CD8-positive, alpha-beta memory T cell (primary cell): ENCODE measurements around the gene RPSA. TPM values are rescaled to one million over a fixed set of nuclear protein-coding genes. Genes with fewer than 3 reads are reported as not detected.
A peak's percentile ranks its signal among the peaks of the same experiment; 100 is the strongest.

Experiments used
- CTCF ChIA-PET: fragments of 350-600 bp; sonication (Branson Sonifier 250); formaldehyde crosslinking; loops from one replicate; lab custom pipeline; 2021; ENCODE audit warnings: antibody characterized with exemption; lab: Charles Lee
- POLR2A ChIA-PET: fragments of 350-600 bp; sonication (Branson Sonifier 250); formaldehyde crosslinking; loops from one replicate; lab custom pipeline; 2021; ENCODE audit warnings: antibody characterized with exemption; lab: Charles Lee
- DNase-seq, 5 donors: peaks; one replicate each; pipeline versions ENCODE4 v3.0.0 to v3.0.0-alpha.2; 2020 to 2022; ENCODE audit warnings: mixed read lengths in 1 of 5
- H3K27ac ChIP-seq: one replicate; pipeline ENCODE4 v1.7.0; 2013; ENCODE audit warnings: low read depth, mild to moderate bottlenecking, low read length, moderate library complexity
- H3K27me3 ChIP-seq: 2 replicates; pipeline ENCODE4 v1.7.0; 2013; ENCODE audit warnings: low read length, mild to moderate bottlenecking; ENCODE audit not compliant: insufficient read depth, poor library complexity, severe bottlenecking
- H3K36me3 ChIP-seq: 2 replicates; pipeline ENCODE4 v1.7.0; 2013; ENCODE audit warnings: mild to moderate bottlenecking, low read length, moderate library complexity; ENCODE audit not compliant: insufficient read depth
- H3K4me1 ChIP-seq: 2 replicates; pipeline ENCODE4 v1.7.0; 2013; ENCODE audit warnings: mild to moderate bottlenecking, low read length, moderate library complexity; ENCODE audit not compliant: insufficient read depth
- H3K4me3 ChIP-seq: 2 replicates; pipeline ENCODE4 v1.7.0; 2013; ENCODE audit warnings: mild to moderate bottlenecking, low read length
- H3K9me3 ChIP-seq: 2 replicates; pipeline ENCODE4 v1.7.0; 2013; ENCODE audit warnings: mild to moderate bottlenecking, low read length
- H3K27ac Mint-ChIP-seq, 8 donors: one replicate each; pipeline ENCODE4 v1.8.0; 2020 to 2021; ENCODE audit warnings: mixed read lengths in 8 of 8, mild to moderate bottlenecking in 6 of 8, inconsistent platforms in 3 of 8, moderate library complexity in 3 of 8
- H3K27me3 Mint-ChIP-seq, 2 donors: one replicate each; pipeline ENCODE4 v1.8.0; 2020 to 2021; ENCODE audit warnings: mixed read lengths in 2 of 2, mild to moderate bottlenecking in 1 of 2, moderate library complexity in 1 of 2
- H3K36me3 Mint-ChIP-seq, 3 donors: one replicate each; pipeline ENCODE4 v1.8.0; 2020 to 2021; ENCODE audit warnings: mixed read lengths in 3 of 3, inconsistent platforms in 1 of 3, mild to moderate bottlenecking in 1 of 3
- H3K4me1 Mint-ChIP-seq, 3 donors: one replicate each; pipeline ENCODE4 v1.8.0; 2020 to 2021; ENCODE audit warnings: mixed read lengths in 3 of 3, inconsistent platforms in 1 of 3, mild to moderate bottlenecking in 1 of 3
- H3K4me3 Mint-ChIP-seq, 7 donors: one replicate each; pipeline ENCODE4 v1.8.0; 2020 to 2021; ENCODE audit warnings: mixed read lengths in 7 of 7, mild to moderate bottlenecking in 6 of 7, moderate library complexity in 4 of 7, inconsistent platforms in 2 of 7
- H3K9me3 Mint-ChIP-seq, 5 donors: one replicate each; pipeline ENCODE4 v1.8.0; 2020 to 2022; ENCODE audit warnings: mixed read lengths in 5 of 5, mild to moderate bottlenecking in 3 of 5, moderate library complexity in 2 of 5, inconsistent platforms in 1 of 5
- polyA plus RNA-seq: library from polyadenylated mRNA; unstranded; fragments of 300-500 nt; fragmentation: Illumina TruSeq; gene quantifications from one replicate; pipeline ENCODE4 v1.2.3, GENCODE V29; 2021
- total RNA-seq, 2 experiments: library from RNA; stranded (reverse); gene quantifications; one replicate each; pipeline ENCODE4 v1.2.3, GENCODE V29; 2021

The RPSA gene
- total and polyA plus RNA-seq, 3 experiments from 2014 or later: 1,046 to 2,518 (median 2,459) TPM

DNA sequence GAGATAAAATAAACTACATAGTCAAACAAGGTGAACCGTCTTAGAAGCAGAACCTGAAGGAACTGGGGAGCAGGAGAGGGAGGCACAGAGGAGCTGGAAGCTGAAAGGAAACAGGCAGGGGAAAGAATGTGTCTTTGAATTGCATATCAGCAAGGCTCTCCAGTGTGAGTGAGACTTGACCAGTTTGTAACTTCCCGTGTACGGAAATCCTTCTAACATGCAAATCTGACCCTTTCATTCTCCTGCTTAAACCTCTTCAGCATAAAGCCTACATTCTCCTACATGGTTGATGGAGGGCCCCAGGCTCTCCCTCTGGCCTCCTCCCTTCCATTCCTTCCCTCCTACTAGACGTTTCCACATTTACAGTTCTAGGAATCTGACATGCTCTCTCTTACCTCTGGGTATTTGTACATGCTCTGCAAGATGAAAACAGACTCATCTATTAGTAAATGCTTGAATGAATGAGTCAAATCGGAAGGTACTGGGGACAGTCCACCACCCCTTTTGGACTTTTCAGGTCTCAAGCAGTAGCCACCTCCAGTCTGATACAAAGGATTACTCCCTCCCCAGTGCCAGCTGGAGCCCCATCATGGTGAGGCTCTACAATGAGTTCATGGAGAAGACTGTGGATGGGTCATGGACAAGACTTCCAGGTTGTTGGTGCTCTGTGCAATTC is 29.4 kb upstream of the RPSA start:
- no peak overlapping the region for H3K4me3 ChIP-seq
- no peaks in the 10 kb centered on the region for H3K9me3 ChIP-seq
- Mint-ChIP-seq H3K9me3 (no peaks in the 10 kb centered on the region), H3K36me3 (peaks cover 0 to 14% (median 2%) of the 10 kb centered on the region in 3 donors), H3K27ac (no peak overlapping the region), H3K4me3 (peak overlapping the region in 2 of 7 donors; percentile 42 to 66), H3K27me3 (peaks cover 8 to 10% of the 10 kb centered on the region in 2 donors), H3K4me1 (peaks cover 5 to 11% (median 8%) of the 10 kb centered on the region in 3 donors)
- DNase-seq: no peak
- POLR2A ChIA-PET: no interaction called here
- peaks cover 7% of the 10 kb centered on the region for H3K4me1 ChIP-seq
- H3K27ac ChIP-seq: no peak overlapping the region
- CTCF ChIA-PET: interaction anchor here (0.8 to 2.6 kb wide), 8 partner anchors 9 to 288 kb away, joined by 3 to 18 read pairs (median 6); no protein-coding TSS in a partner anchor
- peaks cover 5% of the 10 kb centered on the region for H3K27me3 ChIP-seq
- H3K36me3 ChIP-seq: no peaks in the 10 kb centered on the region

DNA sequence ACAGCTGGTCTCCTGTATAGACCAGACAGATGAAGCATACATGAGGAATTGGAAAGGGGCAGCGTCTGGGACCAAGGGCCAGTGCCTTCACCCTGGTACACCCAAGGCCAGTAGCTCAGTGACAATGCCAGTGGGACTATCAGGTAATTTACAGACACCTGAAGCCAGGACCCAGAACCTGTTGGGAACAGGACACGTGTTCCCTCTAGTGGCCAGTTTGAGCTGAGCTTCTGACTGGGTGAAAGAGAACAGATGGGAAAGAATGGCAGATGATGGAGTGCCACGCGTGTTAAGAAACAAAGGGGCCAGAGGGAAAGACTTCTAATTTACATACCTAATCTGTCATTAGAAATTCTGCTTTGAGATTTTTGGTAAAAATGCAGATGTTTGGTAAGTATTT is 28.4 kb upstream of the RPSA start:
- Histone ChIP-seq H3K27ac (no peak overlapping the region), H3K27me3 (peaks cover 5% of the 10 kb centered on the region), H3K9me3 (no peaks in the 10 kb centered on the region), H3K4me3 (no peak overlapping the region), H3K4me1 (peaks cover 11% of the 10 kb centered on the region), H3K36me3 (no peaks in the 10 kb centered on the region)
- no peaks in the 10 kb centered on the region for H3K9me3 Mint-ChIP-seq
- ChIA-PET POLR2A (interaction anchor here (1.1 kb wide), 1 partner anchor 16 kb away, joined by 3 read pairs; no protein-coding TSS in a partner anchor), CTCF (interaction anchor here (1.0 to 2.6 kb wide), 9 partner anchors 8 to 289 kb away, joined by 3 to 18 read pairs (median 6); no protein-coding TSS in a partner anchor)
- H3K4me3 Mint-ChIP-seq: peak overlapping the region in 1 of 7 donors; percentile 57
- peaks cover 0 to 7% (median 2%) of the 10 kb centered on the region in 3 donors for H3K36me3 Mint-ChIP-seq
- peak; percentile 18 to 70 (median 41) for DNase-seq
- H3K27me3 Mint-ChIP-seq: peaks cover 6 to 7% of the 10 kb centered on the region in 2 donors
- peak overlapping the region in 2 of 8 donors; percentile 19 to 63 for H3K27ac Mint-ChIP-seq
- peaks cover 10 to 21% (median 18%) of the 10 kb centered on the region in 3 donors for H3K4me1 Mint-ChIP-seq

DNA sequence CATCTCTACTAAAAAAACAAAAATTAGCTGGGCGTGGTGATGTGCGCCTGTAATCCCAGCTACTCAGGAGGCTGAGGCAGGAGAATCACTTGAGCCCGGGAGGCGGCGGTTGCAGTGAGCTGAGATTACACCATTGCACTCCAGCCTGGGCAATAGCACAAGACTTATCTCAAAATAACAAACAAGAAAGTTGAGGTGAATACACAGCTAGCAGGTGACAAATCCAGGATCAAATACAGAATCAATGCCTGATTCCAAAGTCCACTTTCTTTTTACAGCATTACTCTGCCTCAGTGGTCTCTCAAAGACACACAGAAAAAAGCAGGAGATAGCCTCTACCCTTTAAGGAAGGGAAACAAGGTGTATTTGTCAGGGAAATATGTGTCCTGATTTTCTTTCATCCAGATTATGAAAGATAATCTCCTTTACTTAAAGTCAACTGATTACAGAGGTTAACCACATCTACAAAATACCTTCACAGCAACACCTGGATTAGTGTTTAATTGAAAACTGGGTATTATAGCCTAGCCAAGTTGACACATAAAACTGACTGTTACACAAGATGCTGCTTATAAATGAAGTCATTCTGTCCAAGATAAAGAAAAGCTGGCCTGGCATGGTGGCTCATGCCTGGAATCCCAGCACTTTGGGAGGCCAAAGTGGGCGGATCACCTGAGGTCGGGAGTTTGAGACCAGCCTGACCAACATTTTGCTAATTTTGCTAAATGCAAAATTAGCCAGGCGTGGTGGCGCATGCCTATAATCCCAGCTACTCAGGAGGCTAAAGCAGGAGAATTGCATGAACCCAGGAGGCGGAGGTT is 27.4 kb upstream of the RPSA start:
- H3K36me3 Mint-ChIP-seq: peaks cover 2 to 7% (median 4%) of the 10 kb centered on the region in 3 donors
- H3K27me3 Mint-ChIP-seq: peaks cover 0 to 8% of the 10 kb centered on the region in 2 donors
- H3K4me1 ChIP-seq: peaks cover 11% of the 10 kb centered on the region
- no peaks in the 10 kb centered on the region for H3K36me3 ChIP-seq
- no peaks in the 10 kb centered on the region for H3K9me3 ChIP-seq
- H3K4me3 ChIP-seq: no peak overlapping the region
- H3K27ac ChIP-seq: no peak overlapping the region
- peaks cover 5% of the 10 kb centered on the region for H3K27me3 ChIP-seq
- DNase-seq: no peak
- ChIA-PET CTCF (interaction anchor here (1.2 to 2.6 kb wide), 4 partner anchors 29 to 99 kb away, joined by 3 to 18 read pairs (median 6); partner anchors contain the start of gene CX3CR1), POLR2A (no interaction called here)
- peak overlapping the region in 1 of 7 donors; percentile 41 for H3K4me3 Mint-ChIP-seq
- H3K9me3 Mint-ChIP-seq: no peaks in the 10 kb centered on the region
- peaks cover 16 to 27% (median 24%) of the 10 kb centered on the region in 3 donors for H3K4me1 Mint-ChIP-seq
- H3K27ac Mint-ChIP-seq: no peak overlapping the region

DNA sequence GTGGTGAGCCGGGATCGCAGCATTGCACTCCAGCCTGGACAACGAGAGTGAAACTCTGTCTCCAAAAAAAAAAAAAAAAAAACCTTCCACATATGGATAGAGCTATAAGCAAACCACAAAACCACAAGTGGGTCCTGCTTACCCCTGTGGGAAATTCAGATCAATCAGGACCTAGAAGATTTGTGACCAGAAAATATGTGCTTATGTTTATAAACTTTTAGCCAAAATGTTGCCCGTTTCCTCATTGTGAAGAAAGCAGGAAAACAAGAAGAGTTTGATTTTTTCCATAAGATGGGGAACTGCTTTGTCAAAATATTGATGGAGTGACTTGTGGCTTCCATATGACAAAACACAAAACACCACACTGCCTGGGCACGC is 26.8 kb upstream of the RPSA start:
- H3K36me3 ChIP-seq: no peaks in the 10 kb centered on the region
- peak overlapping the region in 2 of 7 donors; percentile 10 to 41 for H3K4me3 Mint-ChIP-seq
- peaks cover 0 to 8% of the 10 kb centered on the region in 2 donors for H3K27me3 Mint-ChIP-seq
- no peak overlapping the region for H3K27ac ChIP-seq
- H3K4me1 Mint-ChIP-seq: peaks cover 20 to 33% (median 30%) of the 10 kb centered on the region in 3 donors
- no peaks in the 10 kb centered on the region for H3K27me3 ChIP-seq
- peaks cover 2 to 7% (median 4%) of the 10 kb centered on the region in 3 donors for H3K36me3 Mint-ChIP-seq
- H3K9me3 Mint-ChIP-seq: no peaks in the 10 kb centered on the region
- POLR2A ChIA-PET: no interaction called here
- no peak overlapping the region for H3K4me3 ChIP-seq
- H3K4me1 ChIP-seq: peaks cover 15% of the 10 kb centered on the region
- no peaks in the 10 kb centered on the region for H3K9me3 ChIP-seq
- peak overlapping the region in 1 of 8 donors; percentile 63 for H3K27ac Mint-ChIP-seq
- CTCF ChIA-PET: interaction anchor here (1.2 to 2.6 kb wide), 2 partner anchors 88 to 100 kb away, joined by 3 to 18 read pairs; partner anchors contain the start of gene CX3CR1
- no peak for DNase-seq

DNA sequence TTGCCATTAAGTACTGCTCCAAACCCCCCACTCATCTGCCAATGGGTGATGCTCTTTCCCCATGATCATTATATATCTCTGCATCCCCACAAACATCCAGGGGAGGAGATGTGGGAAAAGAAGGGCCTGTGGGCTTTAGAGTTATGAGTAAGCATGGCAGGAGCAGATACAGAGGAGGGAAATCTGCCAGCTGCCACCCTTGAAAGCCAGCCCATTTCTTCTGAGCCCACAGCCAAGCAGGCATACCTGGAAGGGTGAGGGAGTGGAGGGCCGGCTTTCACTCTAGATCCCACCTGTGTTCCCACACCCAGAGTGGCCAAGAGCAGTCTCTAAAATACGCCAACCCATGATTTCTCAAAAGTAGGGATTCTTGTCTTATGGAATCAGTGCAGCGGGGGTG is 25.1 kb upstream of the RPSA start:
- Histone ChIP-seq H3K27ac (no peak overlapping the region), H3K27me3 (no peaks in the 10 kb centered on the region), H3K4me1 (peaks cover 29% of the 10 kb centered on the region), H3K9me3 (no peaks in the 10 kb centered on the region), H3K4me3 (no peak overlapping the region), H3K36me3 (no peaks in the 10 kb centered on the region)
- Mint-ChIP-seq H3K36me3 (peaks cover 2 to 9% (median 4%) of the 10 kb centered on the region in 3 donors), H3K27me3 (peaks cover 0 to 2% of the 10 kb centered on the region in 2 donors), H3K4me3 (peak overlapping the region in 4 of 7 donors; percentile 19 to 76 (median 48)), H3K4me1 (peaks cover 33 to 50% (median 47%) of the 10 kb centered on the region in 3 donors), H3K27ac (peak overlapping the region in 5 of 8 donors; percentile 27 to 64 (median 57)), H3K9me3 (no peaks in the 10 kb centered on the region)
- no peak for DNase-seq
- ChIA-PET CTCF (no interaction called here), POLR2A (no interaction called here)

DNA sequence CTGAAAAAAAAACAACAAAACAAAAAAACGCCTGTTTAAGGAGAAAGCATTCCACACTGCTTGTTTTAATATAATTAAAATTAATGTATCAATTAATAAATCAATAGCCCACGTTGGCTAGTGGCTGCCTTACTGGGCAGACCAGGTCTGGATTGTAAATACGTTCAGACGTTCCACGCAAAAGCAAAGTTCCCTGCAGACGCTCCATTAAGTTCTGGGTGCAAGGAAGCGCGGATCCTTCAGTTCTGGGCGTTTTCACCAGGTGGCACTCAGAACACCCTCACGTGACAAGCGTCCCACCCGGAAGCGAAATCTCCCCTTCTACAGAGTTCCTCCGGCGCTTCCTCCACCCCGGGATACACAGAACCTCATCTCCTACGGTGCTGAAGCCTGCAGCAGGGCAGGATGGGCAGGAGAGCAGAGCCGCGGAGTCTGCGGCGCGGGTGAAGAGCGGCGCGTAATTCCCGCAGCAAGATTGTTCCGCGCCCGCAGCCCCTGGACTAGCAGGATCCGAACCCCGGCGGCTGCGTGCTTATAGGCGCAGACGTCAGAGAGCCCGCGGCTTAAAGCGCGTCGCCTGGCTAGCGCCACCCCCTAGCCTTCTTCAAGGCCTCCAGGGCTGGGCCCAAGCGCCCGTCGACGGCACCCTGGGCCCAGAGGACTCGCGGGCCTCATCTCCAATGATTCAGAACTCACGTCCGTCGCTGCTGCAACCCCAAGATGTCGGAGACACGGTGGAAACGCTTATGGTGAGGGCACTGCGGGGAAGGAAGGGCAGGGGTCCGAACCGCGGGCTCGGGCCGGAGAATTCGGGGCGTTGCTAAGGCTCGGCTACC is 23.3 kb upstream of the RPSA start, which contains the start of gene SLC25A38:
TSS of gene SLC25A38 (plus strand) at position 326 of the 836 bp plus-strand sequence. CDS start at position 681, 355 bp downstream.
- peak within 1 kb of the TSS; percentile 96 to 100 (median 98) for H3K4me3 Mint-ChIP-seq
- DNase-seq: peak; percentile 71 to 89 (median 83)
- H3K4me1 Mint-ChIP-seq: peaks cover 47 to 64% (median 61%) of the 10 kb centered on the region in 3 donors
- H3K27me3 Mint-ChIP-seq: peaks cover 0 to 1% of the 10 kb centered on the region in 2 donors
- H3K27ac ChIP-seq: peak within 1 kb of the TSS; percentile 97
- peaks cover 0 to 12% (median 0%) of the 10 kb centered on the region in 3 donors for H3K36me3 Mint-ChIP-seq
- H3K27ac Mint-ChIP-seq: peak within 1 kb of the TSS; percentile 96 to 100 (median 100)
- no peaks in the 10 kb centered on the region for H3K27me3 ChIP-seq
- H3K9me3 Mint-ChIP-seq: no peaks in the 10 kb centered on the region
- no peaks in the 10 kb centered on the region for H3K9me3 ChIP-seq
- POLR2A ChIA-PET: no interaction called here
- CTCF ChIA-PET: interaction anchor here (3.9 kb wide), 1 partner anchor 24 kb away, joined by 21 read pairs; the partner anchor contains the start of gene RPSA
- H3K36me3 ChIP-seq: no peaks in the 10 kb centered on the region
- H3K4me1 ChIP-seq: peaks cover 42% of the 10 kb centered on the region
- H3K4me3 ChIP-seq: peak within 1 kb of the TSS; percentile 95
